Measurements from ENCODE around the gene OXT. TPM values are rescaled to one million over a fixed set of nuclear protein-coding genes. Genes with fewer than 3 reads are reported as not detected.
"Not testable (repeated sequence)": the region's sequence is repeated elsewhere in the genome, so short reads cannot be mapped to it uniquely, and the experiment has no call there.

Gene OXT
- total RNA-seq, 1 donor from 2014 or later, result not detected

- DNase-seq (ENCODE audit: low spot score, unreplicated experiment), result no peak
- Mint-ChIP-seq H3K4me3 (ENCODE audit: low read depth) (no peak overlapping the region), H3K4me1 (ENCODE audit: low read depth) (no peaks in the 10 kb centered on the region), H3K27ac (no peak overlapping the region), H3K9me3 (ENCODE audit: low read depth) (no peaks in the 10 kb centered on the region), H3K36me3 (ENCODE audit: insufficient read depth) (peaks cover 7% of the 10 kb centered on the region), H3K27me3 (no peaks in the 10 kb centered on the region)
- TF ChIP-seq, protein P1, sequence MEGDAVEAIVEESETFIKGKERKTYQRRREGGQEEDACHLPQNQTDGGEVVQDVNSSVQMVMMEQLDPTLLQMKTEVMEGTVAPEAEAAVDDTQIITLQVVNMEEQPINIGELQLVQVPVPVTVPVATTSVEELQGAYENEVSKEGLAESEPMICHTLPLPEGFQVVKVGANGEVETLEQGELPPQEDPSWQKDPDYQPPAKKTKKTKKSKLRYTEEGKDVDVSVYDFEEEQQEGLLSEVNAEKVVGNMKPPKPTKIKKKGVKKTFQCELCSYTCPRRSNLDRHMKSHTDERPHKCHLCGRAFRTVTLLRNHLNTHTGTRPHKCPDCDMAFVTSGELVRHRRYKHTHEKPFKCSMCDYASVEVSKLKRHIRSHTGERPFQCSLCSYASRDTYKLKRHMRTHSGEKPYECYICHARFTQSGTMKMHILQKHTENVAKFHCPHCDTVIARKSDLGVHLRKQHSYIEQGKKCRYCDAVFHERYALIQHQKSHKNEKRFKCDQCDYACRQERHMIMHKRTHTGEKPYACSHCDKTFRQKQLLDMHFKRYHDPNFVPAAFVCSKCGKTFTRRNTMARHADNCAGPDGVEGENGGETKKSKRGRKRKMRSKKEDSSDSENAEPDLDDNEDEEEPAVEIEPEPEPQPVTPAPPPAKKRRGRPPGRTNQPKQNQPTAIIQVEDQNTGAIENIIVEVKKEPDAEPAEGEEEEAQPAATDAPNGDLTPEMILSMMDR (IDR thresholded peaks at IDR 0.05; ENCODE audit: unreplicated experiment), result no peak
These were observed 40.6 kb downstream of the OXT start for GRCh38 chr20:3111995-3112394.

- DNase-seq (ENCODE audit: low spot score, unreplicated experiment), result no peak
- Mint-ChIP-seq H3K36me3 (ENCODE audit: insufficient read depth) (peaks cover 8% of the 10 kb centered on the region), H3K4me3 (ENCODE audit: low read depth) (no peak overlapping the region), H3K4me1 (ENCODE audit: low read depth) (no peaks in the 10 kb centered on the region), H3K9me3 (ENCODE audit: low read depth) (no peaks in the 10 kb centered on the region), H3K27me3 (no peaks in the 10 kb centered on the region), H3K27ac (no peak overlapping the region)
- TF ChIP-seq, protein P1 (IDR thresholded peaks at IDR 0.05; ENCODE audit: unreplicated experiment), result peak; percentile 77
These were observed 44.0 kb downstream of the OXT start for GRCh38 chr20:3115190-3116107.

DNA sequence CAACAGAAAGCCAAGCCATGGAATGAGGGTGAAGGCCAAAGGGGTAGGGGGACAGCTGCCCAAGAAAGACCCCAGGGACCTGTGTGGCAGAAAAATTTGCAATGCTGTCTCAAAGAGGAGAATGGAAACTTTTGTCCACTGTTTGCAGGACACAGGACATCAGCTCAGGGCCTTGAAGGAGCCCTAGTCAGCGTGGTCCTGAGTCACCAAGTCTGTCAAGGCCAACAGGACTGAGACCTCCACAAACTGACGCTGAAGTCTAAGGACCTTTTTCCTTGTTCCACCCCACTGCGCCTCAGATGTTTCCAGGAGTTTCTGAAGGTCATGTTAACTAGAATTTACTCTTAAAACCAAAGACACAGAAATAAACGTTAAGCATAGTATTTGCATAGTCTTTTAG lies 44.9 kb downstream of the OXT start:
- H3K36me3 Mint-ChIP-seq (ENCODE audit: insufficient read depth), result peaks cover 14% of the 10 kb centered on the region
- H3K27me3 Mint-ChIP-seq, result no peaks in the 10 kb centered on the region
- no peak overlapping the region for H3K4me3 Mint-ChIP-seq (ENCODE audit: low read depth)
- no peak overlapping the region for H3K27ac Mint-ChIP-seq
- no peaks in the 10 kb centered on the region for H3K9me3 Mint-ChIP-seq (ENCODE audit: low read depth)
- no peak for DNase-seq (ENCODE audit: low spot score, unreplicated experiment)
- no peaks in the 10 kb centered on the region for H3K4me1 Mint-ChIP-seq (ENCODE audit: low read depth)
- TF ChIP-seq, protein P1 (IDR thresholded peaks at IDR 0.05; ENCODE audit: unreplicated experiment), result no peak

DNA sequence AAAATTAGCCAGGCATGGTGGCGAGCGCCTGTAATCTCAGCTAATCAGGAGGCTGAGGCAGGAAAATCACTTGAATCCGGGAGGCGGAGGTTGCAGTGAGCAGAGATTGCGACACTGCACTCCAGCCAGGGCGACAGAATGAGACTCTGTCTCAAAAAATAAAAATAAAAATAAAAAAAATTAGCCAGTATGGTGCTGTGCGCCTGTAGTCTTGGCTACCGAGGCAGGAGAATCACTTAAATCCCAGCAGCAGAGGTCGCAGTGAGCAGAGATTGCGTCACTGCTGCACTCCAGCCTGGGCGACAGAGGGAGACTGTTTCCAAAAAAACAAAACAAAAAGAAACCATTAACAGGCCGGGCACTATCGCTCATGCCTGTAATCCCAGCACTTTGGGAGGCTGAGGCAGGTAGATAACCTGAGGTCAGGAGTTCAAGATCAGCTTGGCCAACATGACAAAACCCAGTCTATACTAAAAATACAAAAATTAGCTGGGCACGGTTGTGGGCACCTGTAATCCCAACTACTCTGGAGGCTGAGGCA lies 46.5 kb downstream of the OXT start:
- not testable (repeated sequence) for H3K27me3 Mint-ChIP-seq; DNase-seq (ENCODE audit: low spot score, unreplicated experiment); H3K4me1 Mint-ChIP-seq (ENCODE audit: low read depth); H3K4me3 Mint-ChIP-seq (ENCODE audit: low read depth); H3K9me3 Mint-ChIP-seq (ENCODE audit: low read depth)
- TF ChIP-seq, protein P1 (IDR thresholded peaks at IDR 0.05; ENCODE audit: unreplicated experiment), result peak; percentile 52
- peak overlapping the region; percentile 71 for H3K27ac Mint-ChIP-seq
- H3K36me3 Mint-ChIP-seq (ENCODE audit: insufficient read depth), result peaks cover 28% of the 10 kb centered on the region

GRCh38 chr20:3119044-3119443 lies 47.6 kb downstream of the OXT start:
- peaks cover 31% of the 10 kb centered on the region for H3K36me3 Mint-ChIP-seq (ENCODE audit: insufficient read depth)
- TF ChIP-seq, protein P1 (IDR thresholded peaks at IDR 0.05; ENCODE audit: unreplicated experiment), result no peak
- H3K9me3 Mint-ChIP-seq (ENCODE audit: low read depth), result peaks cover 4% of the 10 kb centered on the region
- H3K4me1 Mint-ChIP-seq (ENCODE audit: low read depth), result no peaks in the 10 kb centered on the region
- no peak for DNase-seq (ENCODE audit: low spot score, unreplicated experiment)
- no peak overlapping the region for H3K27ac Mint-ChIP-seq
- no peaks in the 10 kb centered on the region for H3K27me3 Mint-ChIP-seq
- no peak overlapping the region for H3K4me3 Mint-ChIP-seq (ENCODE audit: low read depth)
